Spleen (tissue), 11 donors: ENCODE measurements around the gene ARHGAP10. TPM values are rescaled to one million over a fixed set of nuclear protein-coding genes. Genes with fewer than 3 reads are reported as not detected.

ENCODE experiments used
- DNase-seq: peaks from one replicate; pipeline ENCODE4 v3.0.0-alpha.2; 2020
- H3K27ac ChIP-seq, 8 donors: fragments of 200-600 bp; sonication (generic) in 7 of 8; 1 replicate in 4 of 8; 2 replicates in 4 of 8; pipeline versions ENCODE4 v1.5.0 to v1.8.0; 2016 to 2021; ENCODE audit warnings: inconsistent platforms in 4 of 8, mild to moderate bottlenecking in 4 of 8, moderate library complexity in 1 of 8
- H3K27me3 ChIP-seq, 7 donors: fragments of 200-600 bp; sonication (generic) in 6 of 7; replicated peaks in 1 of 7; 1 replicate in 4 of 7; 2 replicates in 3 of 7; pipeline versions ENCODE4 v1.5.0 to v1.8.0; 2016 to 2021; ENCODE audit warnings: inconsistent platforms in 3 of 7, mild to moderate bottlenecking in 1 of 7
- H3K36me3 ChIP-seq, 6 donors: fragments of 200-600 bp; sonication (generic) in 5 of 6; 1 replicate in 4 of 6; 2 replicates in 2 of 6; pipeline versions ENCODE4 v1.5.0 to v1.8.0; 2016 to 2021; ENCODE audit warnings: inconsistent platforms in 2 of 6
- H3K4me1 ChIP-seq, 6 donors: fragments of 200-600 bp; sonication (generic) in 5 of 6; 1 replicate in 3 of 6; 2 replicates in 3 of 6; pipeline versions ENCODE4 v1.5.0 to v1.8.0; 2016 to 2021; ENCODE audit warnings: inconsistent platforms in 3 of 6
- H3K4me3 ChIP-seq, 8 donors: fragments of 200-600 bp; sonication (generic) in 7 of 8; 1 replicate in 4 of 8; 2 replicates in 4 of 8; pipeline versions ENCODE4 v1.5.0 to v1.8.0; 2016 to 2021; ENCODE audit warnings: inconsistent platforms in 4 of 8, mild to moderate bottlenecking in 4 of 8, moderate library complexity in 2 of 8
- H3K9me3 ChIP-seq, 8 donors: fragments of 200-600 bp; sonication (generic) in 7 of 8; 1 replicate in 4 of 8; 2 replicates in 4 of 8; pipeline versions ENCODE4 v1.5.0 to v1.8.0; 2016 to 2021; ENCODE audit warnings: inconsistent platforms in 4 of 8
- CTCF ChIP-seq, 11 experiments: fragments of 200-600 bp in 7 of 11; fragments of 450-650 bp in 4 of 11; sonication (generic) in 4 of 11; IDR thresholded peaks in 8 of 11; conservative IDR thresholded peaks in 3 of 11; 1 replicate in 7 of 11; 2 replicates in 4 of 11; pipeline versions ENCODE4 v1.4.0 to v1.8.0; 2016 to 2021; ENCODE audit warnings: antibody characterized with exemption in 11 of 11, inconsistent platforms in 4 of 11, mild to moderate bottlenecking in 1 of 11
- POLR2A ChIP-seq, 3 donors: fragments of 450-650 bp; IDR thresholded peaks; one replicate each; pipeline ENCODE4 v1.5.1; 2017; ENCODE audit warnings: antibody characterized with exemption in 3 of 3, mild to moderate bottlenecking in 1 of 3
- POLR2AphosphoS5 ChIP-seq, 3 donors: sonication (generic); formaldehyde crosslinking; IDR thresholded peaks; one replicate each; pipeline ENCODE4 v1.5.1; 2017; ENCODE audit warnings: antibody characterized with exemption in 3 of 3
- WGBS, 5 donors: extraction: QIAGEN DNeasy Blood & Tissue Kit in 3 of 5; methylation state at CpG; one replicate each; pipeline versions ENCODE4 v1.1.5 to v1.1.7; 2013 to 2018; 5-methylcytosine and 5-hydroxymethylcytosine counted together
- intact Hi-C: fragments of 100-400 bp; cut with DNase I; formaldehyde crosslinking; loops from one replicate; pipeline ENCODE4 v1.15.0; 2023; ENCODE audit warnings: low total_unique reads
- polyA plus RNA-seq, 3 donors: library from polyadenylated mRNA; stranded (reverse); fragments of 200-250 nt; gene quantifications; one replicate each; pipeline ENCODE4 v1.2.1, GENCODE V29; 2013
- total RNA-seq, 7 donors: library from RNA; depleted of rRNA in 3 of 7; stranded (reverse); fragments of >200 nt in 3 of 7; fragmentation: NEBNext Ultra II Directional in 4 of 7; extraction: Animal tissue kit (Norgen Biotek cat#: 25700) in 4 of 7; gene quantifications; one replicate each; pipeline versions ENCODE4 v1.1.0 to v1.2.1, GENCODE V29; 2016 to 2021
- donor health status: healthy with polysubstance abuse.
- donor health status: DM: no; HTN: no; CAD: no; lungs with moderate emphysema.
- donor health status: DM: no; HTN: no; CAD: no.
- donor health status: Bipolar disorder and iron deficiency.
- donor health status: healthy.
- donor health status: DM: no; HTN: no; CAD: no.
- donor health status: DM: yes; HTN: yes; CAD: no.

Gene ARHGAP10
- total and polyA plus RNA-seq, 10 donors = 4.0 to 35.5 (median 13.3) TPM

GRCh38 chr4:147765121-147765529, 33.2 kb downstream of the ARHGAP10 start:
- TF ChIP-seq POLR2AphosphoS5 (IDR thresholded peaks at IDR 0.05) (no peak), CTCF (IDR thresholded peaks at IDR 0.05 in 8 of 11, conservative IDR thresholded peaks at IDR 0.05 in 3 of 11) (no peak), POLR2A (IDR thresholded peaks at IDR 0.05) (no peak)
- H3K9me3 ChIP-seq = no peaks in the 10 kb centered on the region
- H3K4me1 ChIP-seq = no peaks in the 10 kb centered on the region
- no peaks in the 10 kb centered on the region for H3K36me3 ChIP-seq
- no peak overlapping the region for H3K4me3 ChIP-seq
- WGBS, 5 donors = 80 to 93% (median 91%) methylated on average over 3 of the region's 3 CpGs
- intact Hi-C loops = no loop called here
- no peaks in the 10 kb centered on the region for H3K27me3 ChIP-seq
- DNase-seq = no peak
- H3K27ac ChIP-seq = no peak overlapping the region

DNA sequence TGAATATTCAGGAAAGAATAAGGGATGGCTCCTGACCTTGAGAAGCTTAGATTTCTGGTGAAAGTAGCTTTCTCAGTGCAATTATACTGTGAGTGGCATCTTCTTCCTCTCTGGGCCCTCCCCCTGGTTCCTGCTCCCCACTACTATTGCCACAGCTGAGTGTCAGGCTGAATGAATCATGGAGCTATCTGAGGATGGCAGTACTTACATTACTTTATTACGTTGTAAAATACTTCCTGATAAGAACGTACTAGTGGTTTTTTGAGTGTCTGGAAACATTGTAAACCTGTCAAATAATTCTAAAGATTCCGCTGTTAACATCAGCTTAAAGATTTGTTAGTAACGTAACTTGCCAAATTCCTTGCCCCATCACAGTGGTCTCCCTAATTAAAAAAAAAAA, 36.2 kb downstream of the ARHGAP10 start:
- DNase-seq = no peak
- Histone ChIP-seq H3K4me3 (no peak overlapping the region), H3K36me3 (no peaks in the 10 kb centered on the region), H3K9me3 (no peaks in the 10 kb centered on the region), H3K4me1 (no peaks in the 10 kb centered on the region), H3K27ac (no peak overlapping the region), H3K27me3 (no peaks in the 10 kb centered on the region)
- 42 to 52% (median 47%) methylated on average over 4 of the region's 4 CpGs for WGBS, 5 donors
- no peak for TF ChIP-seq POLR2AphosphoS5 (IDR thresholded peaks at IDR 0.05)
- TF ChIP-seq CTCF (IDR thresholded peaks at IDR 0.05 in 8 of 11, conservative IDR thresholded peaks at IDR 0.05 in 3 of 11) = no peak
- TF ChIP-seq POLR2A (IDR thresholded peaks at IDR 0.05) = no peak
- intact Hi-C loops = no loop called here

DNA sequence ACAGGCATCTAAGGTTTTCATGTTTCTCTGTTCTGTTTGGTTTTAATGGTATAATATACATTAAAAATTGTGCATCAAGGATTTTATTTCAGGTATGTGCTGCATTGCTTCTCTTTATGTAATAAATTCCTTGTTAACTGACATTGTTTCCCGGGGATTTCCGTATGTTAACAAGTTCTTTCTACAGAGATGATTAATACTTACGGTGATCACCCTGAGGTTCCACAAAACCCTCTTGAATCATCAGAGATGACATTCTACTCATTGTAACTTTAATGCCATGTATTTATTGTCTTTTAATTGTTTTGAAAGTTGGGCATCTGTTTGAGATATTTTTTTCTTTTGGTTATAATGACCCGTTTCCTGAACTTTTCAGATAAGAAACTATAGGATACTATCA, 37.5 kb downstream of the ARHGAP10 start:
- intact Hi-C loops = no loop called here
- H3K4me3 ChIP-seq = no peak overlapping the region
- WGBS, 5 donors = 82 to 87% (median 86%) methylated on average over 4 of the region's 4 CpGs
- H3K36me3 ChIP-seq = no peaks in the 10 kb centered on the region
- no peaks in the 10 kb centered on the region for H3K27me3 ChIP-seq
- no peak for DNase-seq
- no peak overlapping the region for H3K27ac ChIP-seq
- H3K9me3 ChIP-seq = no peaks in the 10 kb centered on the region
- TF ChIP-seq CTCF (IDR thresholded peaks at IDR 0.05 in 8 of 11, conservative IDR thresholded peaks at IDR 0.05 in 3 of 11) = no peak
- TF ChIP-seq POLR2AphosphoS5 (IDR thresholded peaks at IDR 0.05) = no peak
- no peak for TF ChIP-seq POLR2A (IDR thresholded peaks at IDR 0.05)
- H3K4me1 ChIP-seq = peaks cover 0 to 4% (median 0%) of the 10 kb centered on the region in 6 donors

GRCh38 chr4:147770831-147771230, 38.9 kb downstream of the ARHGAP10 start:
- no peak for TF ChIP-seq POLR2A (IDR thresholded peaks at IDR 0.05)
- TF ChIP-seq CTCF (IDR thresholded peaks at IDR 0.05 in 8 of 11, conservative IDR thresholded peaks at IDR 0.05 in 3 of 11) = no peak
- no peak for TF ChIP-seq POLR2AphosphoS5 (IDR thresholded peaks at IDR 0.05)
- intact Hi-C loops = no loop called here
- no peak overlapping the region for H3K4me3 ChIP-seq
- no peak for DNase-seq
- WGBS, 5 donors = 92 to 100% (median 96%) methylated on average over 2 of the region's 2 CpGs
- H3K9me3 ChIP-seq = no peaks in the 10 kb centered on the region
- no peaks in the 10 kb centered on the region for H3K27me3 ChIP-seq
- H3K36me3 ChIP-seq = no peaks in the 10 kb centered on the region
- no peak overlapping the region for H3K27ac ChIP-seq
- H3K4me1 ChIP-seq = peaks cover 0 to 4% (median 0%) of the 10 kb centered on the region in 6 donors
